Right lobe of liver (tissue), 4 donors: ENCODE measurements around the gene PTPRD.

Experiments
- CTCF ChIP-seq, 4 donors: fragments of 200-600 bp in 3 of 4; fragments of 450-650 bp in 1 of 4; IDR thresholded peaks; one replicate each; pipeline versions ENCODE4 v1.5.1 to v1.8.0; 2016 to 2022; ENCODE audit warnings: antibody characterized with exemption in 4 of 4, mild to moderate bottlenecking in 2 of 4
- POLR2A ChIP-seq: fragments of 450-650 bp; IDR thresholded peaks from one replicate; pipeline ENCODE4 v1.6.1; 2017; ENCODE audit warnings: antibody characterized with exemption, mild to moderate bottlenecking
- donor health status: DM: no; HTN: no; CAD: no.
- donor health status: DM: no; HTN: no; CAD: no.
- donor health status: DM: no; HTN: yes; CAD: no.

DNA sequence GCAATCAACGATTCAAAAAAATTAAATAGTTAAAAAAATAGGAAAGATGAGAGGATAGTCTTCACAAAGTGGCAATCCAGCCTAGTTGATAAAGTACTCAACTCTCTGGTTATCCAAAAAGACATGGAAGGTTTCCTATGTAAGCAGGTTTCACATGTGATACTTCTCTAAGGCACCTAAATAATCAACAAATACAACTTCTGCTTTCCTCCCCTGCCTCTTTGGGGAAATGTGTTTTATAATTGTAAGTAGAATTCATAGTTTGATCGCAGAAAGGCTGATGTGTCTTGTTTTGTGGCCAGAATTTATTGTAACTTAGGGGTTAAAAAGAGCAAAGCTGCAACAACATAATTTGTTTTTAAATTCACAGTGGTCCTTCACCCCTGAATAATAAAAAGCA lies 1957.7 kb downstream of the PTPRD start:
- TF ChIP-seq CTCF (IDR thresholded peaks at IDR 0.05) (no peak), POLR2A (no peak)
